Raji (cell line): Measurements from ENCODE around the gene SLC22A23.

Experiments
- POLR2A ChIP-seq: IDR thresholded peaks from 2 replicates; pipeline ENCODE4 v1.6.1; 2011; ENCODE audit warnings: low read depth, low read length, control low read depth; ENCODE audit not compliant: insufficient read depth

The SLC22A23 gene

DNA sequence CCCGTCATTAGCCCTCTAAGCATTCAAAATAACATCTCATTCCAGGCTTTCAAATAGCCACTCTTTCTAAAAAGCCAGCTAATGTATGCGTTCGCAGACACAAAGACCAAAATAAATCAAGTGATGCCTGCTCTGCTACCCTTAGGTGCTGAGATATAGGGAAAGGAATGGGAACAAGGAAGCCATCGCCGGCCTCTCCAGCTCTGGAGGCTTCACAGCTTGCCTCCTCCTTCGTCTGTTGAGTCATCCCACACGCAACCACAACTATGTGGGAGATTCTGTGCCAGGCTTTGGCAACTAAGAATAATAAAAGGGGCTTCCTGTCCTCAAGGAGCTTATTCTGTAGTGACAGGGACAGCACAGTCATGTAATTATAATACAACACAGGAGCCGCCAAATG is 27.3 kb upstream of the SLC22A23 start:
- TF ChIP-seq POLR2A: no peak

DNA sequence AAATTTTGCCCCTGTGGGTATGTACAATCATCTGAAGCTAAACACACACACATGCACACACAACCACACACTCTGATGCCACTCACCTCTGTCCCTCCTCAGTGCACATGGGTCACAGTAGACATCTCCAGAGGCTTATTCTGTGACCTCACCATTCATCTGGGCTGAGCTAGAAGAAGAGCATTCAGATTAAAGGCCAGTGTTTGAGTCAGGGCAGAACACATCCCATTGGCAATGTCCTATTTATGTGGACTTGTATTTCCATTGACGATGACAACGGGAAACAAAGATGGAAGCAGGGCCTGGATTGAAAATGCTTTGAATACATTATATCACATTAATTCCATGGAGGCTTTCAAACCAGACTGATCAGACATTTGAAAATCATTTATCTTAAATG is 26.8 kb upstream of the SLC22A23 start:
- TF ChIP-seq POLR2A: no peak

DNA sequence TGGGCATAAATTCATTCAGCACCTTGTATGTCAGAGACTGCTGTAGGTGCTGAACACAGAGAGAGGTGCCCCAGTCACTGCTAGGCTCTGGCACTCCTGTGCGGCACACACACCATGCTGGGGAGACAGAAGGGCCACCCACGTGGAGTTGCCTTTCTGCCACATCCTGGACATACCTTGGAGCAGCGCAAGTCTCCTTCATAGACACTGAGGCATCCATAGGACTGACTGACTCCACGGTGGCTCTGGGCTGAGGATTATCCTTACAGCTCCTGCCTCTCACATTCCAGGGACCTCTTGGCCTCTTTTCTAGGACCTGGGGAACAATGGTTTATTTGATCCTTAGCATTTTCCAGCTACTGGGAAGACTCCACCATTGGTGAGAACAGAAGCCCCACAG is 26.0 kb upstream of the SLC22A23 start:
- TF ChIP-seq POLR2A: no peak

DNA sequence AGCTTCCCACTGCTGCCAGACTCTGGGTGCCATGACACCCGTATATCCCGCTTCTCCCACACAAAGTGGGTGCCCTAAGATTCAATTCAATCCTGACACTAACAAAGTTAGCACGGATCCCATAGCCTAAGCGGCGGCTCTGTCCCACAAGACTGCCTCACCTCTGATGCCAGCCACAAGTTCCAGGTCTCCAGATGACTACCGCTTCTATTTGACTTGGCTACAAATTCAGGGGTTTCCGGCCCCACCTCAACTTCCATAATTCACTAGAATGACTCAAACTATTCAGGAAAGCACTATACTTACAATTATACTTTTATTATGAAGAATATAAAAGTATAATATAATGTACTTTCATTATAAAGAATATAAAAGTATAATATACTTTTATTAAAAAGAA is 24.8 kb upstream of the SLC22A23 start:
- no peak for TF ChIP-seq POLR2A

DNA sequence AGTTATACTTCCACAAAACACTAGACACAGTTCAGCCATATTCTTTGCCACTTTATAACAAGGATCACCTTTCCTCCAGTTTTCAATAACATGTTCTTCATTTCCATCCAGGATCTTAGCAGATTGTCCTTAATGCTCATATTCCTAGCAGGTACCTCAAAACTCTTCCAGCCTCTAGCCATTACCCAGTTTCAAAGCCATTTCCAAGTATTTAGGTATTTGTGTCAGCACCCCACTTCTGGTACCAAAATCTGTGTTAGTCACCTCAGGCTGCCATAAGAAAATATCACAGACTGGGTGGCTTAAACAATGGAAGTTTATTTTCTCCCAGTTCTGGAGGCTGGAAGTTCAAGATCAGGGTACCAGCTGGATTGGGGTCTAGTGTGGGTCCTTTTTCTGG is 23.2 kb upstream of the SLC22A23 start:
- no peak for TF ChIP-seq POLR2A

DNA sequence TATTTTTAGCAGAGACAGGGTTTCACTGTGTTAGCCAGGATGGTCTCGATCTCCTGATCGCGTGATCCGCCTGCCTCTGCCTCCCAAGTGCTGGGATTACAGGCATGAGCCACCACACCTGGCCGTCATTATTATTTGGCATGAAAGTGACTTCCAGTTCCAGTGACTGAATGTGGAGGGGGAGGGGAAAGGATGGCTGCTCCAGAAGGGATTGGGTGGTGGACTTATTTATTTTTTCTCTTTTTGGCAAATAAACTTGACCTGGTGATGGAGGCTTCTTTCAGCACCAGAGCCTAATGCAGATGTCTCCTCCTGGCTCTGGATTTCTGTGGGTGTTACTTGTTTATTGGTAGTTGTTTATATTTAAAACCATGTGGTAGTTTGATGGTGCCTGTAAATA is 16.9 kb upstream of the SLC22A23 start:
- TF ChIP-seq POLR2A: no peak

DNA sequence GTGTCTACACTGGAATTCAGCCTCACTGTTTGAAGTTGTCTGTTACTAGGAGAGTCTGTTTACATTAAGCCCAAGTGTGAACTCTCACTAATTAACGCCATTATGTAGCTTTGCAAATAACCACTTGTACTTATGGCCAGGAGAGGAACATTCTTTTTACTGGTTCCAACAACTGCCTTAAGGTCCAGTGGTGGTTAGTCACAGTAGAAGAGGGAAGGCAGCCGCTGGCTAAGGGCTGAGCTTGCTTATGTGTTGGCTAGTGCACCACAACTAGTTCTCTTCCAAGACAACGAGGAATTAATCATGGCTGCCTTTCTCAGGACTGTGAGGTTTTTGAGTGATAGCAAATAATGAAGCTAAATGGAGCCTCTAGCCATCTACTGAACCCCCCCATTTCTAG is 14.9 kb upstream of the SLC22A23 start:
- no peak for TF ChIP-seq POLR2A

DNA sequence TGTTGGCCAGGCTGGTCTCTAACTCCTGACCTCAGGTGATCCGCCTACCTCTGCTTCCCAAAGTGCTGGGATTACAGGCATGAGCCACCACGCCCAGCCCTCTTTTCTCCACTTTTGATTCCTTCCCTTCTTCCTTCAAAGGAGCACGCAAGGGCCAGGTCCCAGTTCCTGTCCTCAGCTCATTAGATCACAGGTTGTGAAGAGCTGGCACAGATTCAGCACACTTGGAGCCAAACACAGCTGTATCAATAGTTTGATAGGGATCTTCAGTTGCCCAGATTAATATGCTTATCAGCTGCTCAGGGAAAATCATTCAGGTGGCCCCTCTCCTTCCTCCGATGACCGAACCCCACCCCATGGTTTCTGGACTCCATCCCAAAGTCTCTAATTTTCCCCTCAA is 14.4 kb upstream of the SLC22A23 start:
- TF ChIP-seq POLR2A: no peak

DNA sequence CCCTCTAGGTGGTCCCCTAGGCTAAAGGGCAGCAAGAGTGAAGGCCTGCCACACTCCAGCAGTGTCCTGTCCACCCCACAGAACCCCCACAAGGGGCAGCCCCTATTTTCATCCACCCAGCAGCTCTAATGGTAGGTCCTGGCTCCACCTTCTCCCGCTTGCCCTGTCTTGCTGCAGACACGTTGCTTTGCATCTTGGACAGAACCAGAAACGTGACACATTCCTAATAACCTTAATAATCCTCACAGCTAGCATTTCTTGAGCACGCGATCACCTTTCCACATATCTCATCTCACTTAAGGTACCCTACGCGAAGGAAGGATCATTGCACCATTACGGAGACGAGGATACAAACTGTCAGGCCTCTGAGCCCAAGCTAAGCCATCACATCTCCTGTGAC is 11.7 kb upstream of the SLC22A23 start:
- no peak for TF ChIP-seq POLR2A

DNA sequence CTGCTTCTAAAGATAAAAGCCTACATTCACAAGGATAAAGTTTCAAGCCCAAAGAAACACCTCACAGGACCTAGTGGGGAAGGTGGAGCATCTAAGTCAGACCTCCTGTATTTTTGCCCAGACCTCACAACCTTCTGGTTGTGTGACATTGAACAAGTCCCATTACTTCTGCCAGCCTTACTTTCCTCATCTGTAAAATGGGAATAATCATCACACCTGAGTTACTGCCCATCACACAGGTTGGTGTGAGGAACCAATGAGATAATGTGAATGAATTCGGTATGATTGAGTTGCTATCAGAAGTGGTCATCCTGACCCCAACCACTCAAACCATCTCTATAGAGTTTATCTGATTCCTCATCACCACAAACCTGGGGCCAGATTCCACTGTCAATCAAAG is 11.1 kb upstream of the SLC22A23 start:
- TF ChIP-seq POLR2A: no peak

DNA sequence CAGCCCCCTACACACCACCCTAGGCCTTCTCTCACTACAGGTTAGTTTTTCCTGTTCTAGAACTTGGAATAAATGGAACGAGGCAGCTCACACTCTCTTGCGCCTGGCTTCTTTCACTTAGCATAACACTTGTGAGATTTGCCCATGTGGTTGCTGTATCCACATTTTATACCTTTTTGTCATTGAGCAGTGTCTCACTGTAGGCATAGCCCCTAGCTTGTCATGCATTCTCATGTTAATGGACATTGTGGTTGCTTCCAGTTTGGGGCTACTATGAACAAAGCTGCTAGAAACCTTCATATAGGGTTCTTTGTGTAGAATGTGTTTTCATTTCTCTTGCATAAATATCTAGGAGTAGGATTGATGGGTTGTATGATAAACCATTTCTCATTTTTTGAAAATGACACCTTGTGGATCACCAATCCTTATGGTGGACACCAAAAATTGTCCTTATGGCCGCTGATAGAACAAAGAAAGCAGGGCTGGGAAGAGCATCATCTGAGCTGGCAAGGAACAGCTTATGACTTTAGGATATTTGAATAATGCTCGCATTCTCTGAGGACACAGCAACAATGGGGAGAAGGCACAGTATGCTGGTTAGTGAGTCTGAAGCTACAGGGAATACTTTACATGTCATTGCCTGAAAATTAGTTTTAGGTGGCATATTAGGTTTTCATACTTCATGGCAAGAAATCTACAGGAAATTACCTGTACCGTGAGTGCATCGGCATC is 9.8 kb upstream of the SLC22A23 start:
- no peak for TF ChIP-seq POLR2A

DNA sequence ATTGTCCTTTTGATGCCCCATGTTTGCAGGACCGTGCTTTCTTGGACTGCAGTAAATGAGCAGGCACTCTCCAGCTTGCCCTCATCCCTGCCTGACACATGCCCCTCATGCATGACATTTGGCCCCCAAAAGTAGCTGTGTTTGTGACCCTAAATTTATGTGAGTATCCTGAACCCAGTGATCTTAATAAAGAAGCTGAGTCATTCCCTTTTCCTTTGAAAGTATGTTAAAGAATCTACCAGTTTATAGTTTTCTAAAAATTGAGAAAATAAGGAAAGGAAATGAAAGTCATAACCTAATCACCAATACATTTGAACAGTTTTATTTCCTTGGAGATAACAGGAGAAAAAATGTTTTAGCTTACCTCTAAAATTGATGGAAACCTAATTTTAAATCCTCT is 3.4 kb upstream of the SLC22A23 start:
- no peak for TF ChIP-seq POLR2A

DNA sequence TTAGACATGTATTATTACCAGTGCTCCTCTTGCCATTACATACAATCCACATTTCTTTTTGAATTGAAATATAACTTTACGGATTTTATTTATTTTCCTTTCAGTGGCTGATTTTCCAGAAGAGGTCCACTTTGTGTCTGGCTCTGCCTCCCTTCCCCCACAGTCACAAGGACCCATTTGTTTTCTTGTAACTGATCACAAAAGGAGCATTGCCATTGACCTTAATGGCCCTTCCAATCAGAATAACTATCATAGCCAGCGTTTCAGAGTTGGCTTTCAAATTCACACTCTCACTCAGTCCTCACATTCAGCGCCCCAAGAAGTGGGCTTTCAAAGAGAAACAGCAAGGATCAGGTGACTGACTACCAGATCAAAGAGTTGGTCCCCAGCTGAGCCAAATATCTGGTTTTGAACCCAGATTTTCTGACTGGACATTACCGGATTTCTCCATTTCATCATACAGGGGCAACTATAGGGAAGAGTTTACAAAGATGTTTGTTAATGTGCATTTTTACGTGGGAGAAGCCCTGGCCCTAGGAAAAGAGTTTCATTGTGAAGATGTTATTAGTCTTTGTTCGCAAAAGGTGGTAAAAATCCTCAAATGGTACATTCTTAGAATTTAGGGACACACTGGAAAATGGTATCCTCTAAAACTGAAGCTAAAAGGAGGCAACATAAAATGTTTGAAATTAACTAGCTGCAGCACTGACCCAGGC is 2.0 kb upstream of the SLC22A23 start:
- no peak for TF ChIP-seq POLR2A

DNA sequence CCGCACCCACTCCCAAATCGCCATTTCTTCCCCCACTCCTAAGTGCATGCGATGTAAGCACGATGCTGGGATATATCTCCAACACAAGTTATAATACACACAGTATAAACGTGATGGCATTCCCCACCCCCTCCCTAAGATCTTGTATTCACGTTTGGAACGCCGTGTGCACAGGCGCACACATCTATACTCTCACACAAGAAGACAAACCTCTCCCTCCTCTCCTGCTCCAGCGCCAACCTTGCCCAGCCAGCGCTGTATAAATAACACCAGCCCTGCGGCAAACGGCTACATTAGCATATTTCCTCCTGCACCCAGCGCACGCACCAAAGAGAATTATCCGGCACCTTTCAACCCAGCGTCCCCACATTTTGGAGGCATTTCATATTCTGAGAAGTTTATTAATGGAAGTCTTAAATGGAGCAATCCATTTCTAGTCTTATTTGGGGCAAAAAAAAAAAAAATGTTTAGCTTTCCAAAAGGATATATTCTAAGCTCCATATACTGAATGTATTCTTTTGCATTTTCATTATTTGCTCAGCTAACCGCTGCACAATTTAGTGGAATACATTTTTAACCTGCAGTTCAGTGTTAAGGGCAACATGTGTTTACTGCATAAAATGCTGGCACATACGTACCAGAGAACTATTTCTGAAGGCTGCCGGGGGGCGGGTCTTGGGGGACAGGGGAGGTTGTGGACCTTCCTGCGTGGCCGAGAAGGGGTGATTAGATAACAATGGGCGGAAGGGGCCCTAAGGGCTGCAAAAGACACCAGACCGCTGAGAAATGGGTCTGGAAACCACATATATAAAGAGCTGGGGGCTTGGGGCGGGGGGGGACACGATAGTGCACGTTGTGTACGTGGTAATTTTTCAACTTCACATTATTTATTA is 1.1 kb upstream of the SLC22A23 start:
- no peak for TF ChIP-seq POLR2A

DNA sequence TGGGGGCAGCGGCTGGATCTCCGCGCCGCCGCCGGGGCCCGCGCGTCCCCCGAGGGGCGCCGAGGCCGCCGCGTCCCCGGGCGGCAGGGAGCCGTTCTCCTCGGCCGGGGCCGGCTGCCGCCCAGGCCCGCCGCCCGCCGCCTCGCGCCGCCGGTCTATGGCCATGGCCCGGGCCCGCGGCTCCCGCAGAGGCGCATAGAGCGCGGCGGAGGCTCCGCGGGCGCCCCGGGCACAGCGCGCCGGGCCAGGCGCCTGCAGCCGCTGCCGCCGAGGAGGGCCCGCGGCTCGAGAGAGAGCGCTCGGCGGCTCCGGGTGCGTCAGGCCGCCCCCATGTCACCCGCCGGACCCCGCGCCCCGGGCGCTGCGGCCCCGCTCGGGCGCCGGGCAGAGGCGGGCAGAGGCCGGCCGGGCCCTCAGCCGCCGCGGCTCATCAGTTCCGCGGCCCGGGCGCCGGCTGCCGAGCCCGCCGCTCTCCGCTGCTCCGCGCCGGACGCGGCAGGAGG is 404 bp downstream of the SLC22A23 start:
- TF ChIP-seq POLR2A: no peak
